ENCODE results near the gene KRT77.

- TF ChIP-seq CTCF (IDR thresholded peaks at IDR 0.05) (no peak), POLR2A (IDR thresholded peaks at IDR 0.05) (no peak)
Observed at GRCh38 chr12:52659951-52660350, 43.4 kb downstream of the KRT77 start.

All from vagina (tissue), 2 donors.